ENCODE results near the gene NEU2. TPM values are rescaled to one million over a fixed set of nuclear protein-coding genes. Genes with fewer than 3 reads are reported as not detected.

NEU2 gene
- total RNA-seq, 1 donor from 2014 or later = not detected

DNA sequence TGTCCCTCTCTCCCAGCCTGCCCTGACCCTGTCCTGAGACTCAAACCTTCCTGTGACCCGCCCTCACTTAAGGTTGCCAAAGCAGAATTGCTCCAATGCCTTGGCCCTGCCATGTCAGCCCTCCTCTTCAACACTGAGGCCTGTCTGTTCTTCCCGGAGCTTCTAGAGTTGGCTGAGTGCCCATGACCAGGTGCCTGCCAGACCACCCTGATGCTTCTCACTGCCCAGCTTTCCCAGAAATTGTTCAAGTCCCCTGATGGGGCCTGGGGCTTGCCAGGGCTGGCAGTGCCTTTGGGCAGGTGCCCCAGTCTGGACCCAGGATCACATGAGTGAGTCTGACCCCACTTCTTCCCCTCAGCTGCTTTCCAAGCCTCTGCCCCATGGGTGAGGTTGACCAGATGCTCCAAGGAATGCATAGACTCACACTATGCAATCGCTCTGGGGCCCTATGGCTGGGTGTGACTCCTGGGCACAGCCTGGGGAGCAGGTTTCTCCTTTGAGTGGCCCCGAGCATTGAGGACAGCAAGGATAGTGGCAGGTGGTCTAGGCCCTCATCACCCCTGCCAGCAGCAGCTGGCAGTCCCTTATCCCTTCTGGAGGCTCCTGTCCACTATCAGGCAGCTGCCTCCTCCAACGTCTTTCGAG lies 24.6 kb downstream of the NEU2 start:
- H3K4me3 ChIP-seq = no peak overlapping the region
- TF ChIP-seq CTCF (IDR thresholded peaks at IDR 0.05) = no peak
- H3K9me3 ChIP-seq = no peaks in the 10 kb centered on the region
- H3K27me3 ChIP-seq (ENCODE audit: low read depth) = no peaks in the 10 kb centered on the region
- DNase-seq = no peak
- H3K4me1 ChIP-seq = peaks cover 34% of the 10 kb centered on the region
- H3K27ac ChIP-seq = no peak overlapping the region
- no peak for ATAC-seq
- H3K36me3 ChIP-seq = no peaks in the 10 kb centered on the region
- intact Hi-C loops (cut with DNase I) = no loop called here

- ATAC-seq = no peak
- DNase-seq = no peak
- no peaks in the 10 kb centered on the region for H3K9me3 ChIP-seq
- H3K27me3 ChIP-seq (ENCODE audit: low read depth) = no peaks in the 10 kb centered on the region
- H3K36me3 ChIP-seq = no peaks in the 10 kb centered on the region
- H3K4me3 ChIP-seq = no peak overlapping the region
- H3K27ac ChIP-seq = peak overlapping the region; percentile 88
- peaks cover 46% of the 10 kb centered on the region for H3K4me1 ChIP-seq
- intact Hi-C loops (cut with DNase I) = no loop called here
- TF ChIP-seq CTCF (IDR thresholded peaks at IDR 0.05) = no peak
Observed at GRCh38 chr2:233058717-233059546, 26.5 kb downstream of the NEU2 start.

- no peaks in the 10 kb centered on the region for H3K27me3 ChIP-seq (ENCODE audit: low read depth)
- no peaks in the 10 kb centered on the region for H3K9me3 ChIP-seq
- H3K36me3 ChIP-seq = no peaks in the 10 kb centered on the region
- intact Hi-C loops (cut with DNase I) = no loop called here
- no peak for DNase-seq
- TF ChIP-seq CTCF (IDR thresholded peaks at IDR 0.05) = no peak
- peaks cover 50% of the 10 kb centered on the region for H3K4me1 ChIP-seq
- H3K27ac ChIP-seq = peak overlapping the region; percentile 88
- no peak for ATAC-seq
- peak overlapping the region; percentile 65 for H3K4me3 ChIP-seq
Observed at GRCh38 chr2:233059547-233059796, 27.0 kb downstream of the NEU2 start.

- intact Hi-C loops (cut with DNase I) = no loop called here
- Histone ChIP-seq H3K9me3 (no peaks in the 10 kb centered on the region), H3K4me1 (peaks cover 55% of the 10 kb centered on the region), H3K4me3 (peak within 1 kb of the TSS; percentile 65), H3K27ac (peak within 1 kb of the TSS; percentile 88), H3K27me3 (ENCODE audit: low read depth) (no peaks in the 10 kb centered on the region), H3K36me3 (no peaks in the 10 kb centered on the region)
- no peak for TF ChIP-seq CTCF (IDR thresholded peaks at IDR 0.05)
- ATAC-seq (peak; percentile 80 to 82), DNase-seq (peak; percentile 76)
Observed at GRCh38 chr2:233059797-233060500, 27.5 kb downstream of the NEU2 start, which contains the start of gene INPP5D. Gene INPP5D (plus strand): TSS chr2:233060342. CDS start chr2:233060479, 137 bp downstream.

- Histone ChIP-seq H3K4me3 (peak overlapping the region; percentile 65), H3K4me1 (peaks cover 56% of the 10 kb centered on the region), H3K9me3 (no peaks in the 10 kb centered on the region), H3K27me3 (ENCODE audit: low read depth) (no peaks in the 10 kb centered on the region), H3K27ac (peak overlapping the region; percentile 88), H3K36me3 (no peaks in the 10 kb centered on the region)
- TF ChIP-seq CTCF (IDR thresholded peaks at IDR 0.05) = no peak
- ATAC-seq (peak; percentile 19 to 36), DNase-seq (no peak)
- intact Hi-C loops (cut with DNase I) = no loop called here
Observed at GRCh38 chr2:233060501-233060979, 28.1 kb downstream of the NEU2 start.
